Natural killer cell (primary cell): ENCODE data around the gene SEMA3B. TPM values are rescaled to one million over a fixed set of nuclear protein-coding genes. Genes with fewer than 3 reads are reported as not detected.
A peak's percentile ranks its signal among the peaks of the same experiment; 100 is the strongest.

Experiments
- ATAC-seq, 3 donors: fragments of 150-1000 bp in 2 of 3; fragments of 200-7000 bp in 1 of 3; cut with Tn5 transposase; 1 replicate in 1 of 3; 2 replicates in 2 of 3; pipeline ENCODE4 v1.10.0; 2021; ENCODE audit warnings: mild to moderate bottlenecking in 2 of 3, moderate library complexity in 2 of 3
- DNase-seq, 2 donors: peaks; one replicate each; pipeline versions ENCODE4 v3.0.0 to v3.0.0-alpha.2; 2013 to 2021; ENCODE audit warnings: mixed read lengths in 1 of 2
- H3K27ac ChIP-seq: one replicate; pipeline ENCODE4 v1.5.1; 2013; ENCODE audit warnings: mild to moderate bottlenecking, low read length
- H3K27me3 ChIP-seq: one replicate; pipeline ENCODE4 v1.6.1; 2013; ENCODE audit warnings: low read length; ENCODE audit not compliant: control insufficient read depth, insufficient read depth
- H3K36me3 ChIP-seq: one replicate; pipeline ENCODE4 v1.6.1; 2013; ENCODE audit warnings: low read length; ENCODE audit not compliant: control insufficient read depth, insufficient read depth
- H3K4me1 ChIP-seq: one replicate; pipeline ENCODE4 v1.6.1; 2013; ENCODE audit warnings: low read length; ENCODE audit not compliant: control insufficient read depth, insufficient read depth
- H3K4me3 ChIP-seq: one replicate; pipeline ENCODE4 v1.5.1; 2013; ENCODE audit warnings: low read length
- H3K9me3 ChIP-seq: one replicate; pipeline ENCODE4 v1.6.1; 2013; ENCODE audit warnings: low read length; ENCODE audit not compliant: control insufficient read depth, insufficient read depth
- H3K27ac Mint-ChIP-seq, 2 donors: one replicate each; pipeline ENCODE4 v1.8.0; 2022; ENCODE audit warnings: mild to moderate bottlenecking in 2 of 2, mixed read lengths in 2 of 2, moderate library complexity in 1 of 2
- H3K27me3 Mint-ChIP-seq, 2 donors: one replicate each; pipeline ENCODE4 v1.8.0; 2022; ENCODE audit warnings: low read depth in 2 of 2, mixed read lengths in 2 of 2
- H3K36me3 Mint-ChIP-seq: one replicate; pipeline ENCODE4 v1.8.0; 2022; ENCODE audit warnings: mixed read lengths
- H3K4me1 Mint-ChIP-seq, 2 donors: one replicate each; pipeline ENCODE4 v1.8.0; 2022; ENCODE audit warnings: mixed read lengths in 2 of 2
- H3K4me3 Mint-ChIP-seq: one replicate; pipeline ENCODE4 v1.8.0; 2022; ENCODE audit warnings: mild to moderate bottlenecking, moderate library complexity, mixed read lengths
- H3K9me3 Mint-ChIP-seq, 2 donors: one replicate each; pipeline ENCODE4 v1.8.0; 2022; ENCODE audit warnings: mixed read lengths in 2 of 2
- WGBS: methylation state at CpG from one replicate; pipeline ENCODE4 v1.1.7; 2013; ENCODE audit warnings: missing lambda C conversion rate; ENCODE audit not compliant: insufficient coverage; 5-methylcytosine and 5-hydroxymethylcytosine counted together
- intact Hi-C: fragments of 100-400 bp; cut with micrococcal nuclease; formaldehyde crosslinking; loops from one replicate; pipeline ENCODE4 v1.14.2; 2022
- total RNA-seq, 4 donors: library from RNA; stranded (reverse); fragments of 120-200 nt in 1 of 4; gene quantifications; one replicate each; pipeline versions ENCODE4 v1.2.3 to v1.2.4, GENCODE V29; 2013 to 2022
- TF ChIP-seq, protein P1 (sequence below): fragments of 200-600 bp; IDR thresholded peaks from one replicate; pipeline ENCODE4 v1.8.0; 2022; ENCODE audit warnings: antibody characterized with exemption

Gene SEMA3B
- total RNA-seq, 3 donors from 2014 or later (not counting 1 experiment from before 2014, with no cell fraction given) = 0.97 to 2.0 (median 0.99) TPM

DNA sequence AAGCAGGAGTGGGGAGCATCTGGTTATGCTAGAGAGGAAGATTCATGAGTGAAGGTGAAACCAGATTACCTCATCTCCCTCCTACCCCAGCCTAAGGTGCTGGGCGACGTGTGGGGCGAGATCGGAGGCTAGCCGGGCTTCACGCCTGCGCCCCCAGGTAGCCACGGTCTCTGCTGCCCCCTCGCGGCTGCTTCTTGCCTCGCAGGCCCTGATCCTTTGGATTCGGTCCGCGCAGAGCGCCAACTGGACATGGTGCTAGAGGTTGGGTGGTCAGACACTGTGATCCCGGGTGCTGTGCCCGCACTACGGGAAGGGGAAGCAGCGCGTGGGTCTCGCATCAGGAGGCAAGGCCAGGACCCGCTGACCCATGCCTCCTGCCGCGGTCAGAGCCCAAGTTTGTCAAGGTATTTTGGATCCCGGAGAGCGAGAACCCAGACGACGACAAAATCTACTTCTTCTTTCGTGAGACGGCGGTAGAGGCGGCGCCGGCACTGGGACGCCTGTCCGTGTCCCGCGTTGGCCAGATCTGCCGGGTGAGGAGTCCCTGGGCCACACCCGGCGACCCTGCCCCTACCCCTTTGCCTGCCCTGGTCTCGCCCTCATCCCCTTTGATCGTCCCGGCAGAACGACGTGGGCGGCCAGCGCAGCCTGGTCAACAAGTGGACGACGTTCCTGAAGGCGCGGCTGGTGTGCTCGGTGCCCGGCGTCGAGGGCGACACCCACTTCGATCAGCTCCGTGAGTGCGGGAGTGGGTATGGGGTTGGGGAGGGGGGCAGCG is 4.2 kb downstream of the SEMA3B start:
- DNase-seq (peak; percentile 89 to 91), ATAC-seq (peak; percentile 90 to 94 (median 93))
- TF ChIP-seq, protein P1, sequence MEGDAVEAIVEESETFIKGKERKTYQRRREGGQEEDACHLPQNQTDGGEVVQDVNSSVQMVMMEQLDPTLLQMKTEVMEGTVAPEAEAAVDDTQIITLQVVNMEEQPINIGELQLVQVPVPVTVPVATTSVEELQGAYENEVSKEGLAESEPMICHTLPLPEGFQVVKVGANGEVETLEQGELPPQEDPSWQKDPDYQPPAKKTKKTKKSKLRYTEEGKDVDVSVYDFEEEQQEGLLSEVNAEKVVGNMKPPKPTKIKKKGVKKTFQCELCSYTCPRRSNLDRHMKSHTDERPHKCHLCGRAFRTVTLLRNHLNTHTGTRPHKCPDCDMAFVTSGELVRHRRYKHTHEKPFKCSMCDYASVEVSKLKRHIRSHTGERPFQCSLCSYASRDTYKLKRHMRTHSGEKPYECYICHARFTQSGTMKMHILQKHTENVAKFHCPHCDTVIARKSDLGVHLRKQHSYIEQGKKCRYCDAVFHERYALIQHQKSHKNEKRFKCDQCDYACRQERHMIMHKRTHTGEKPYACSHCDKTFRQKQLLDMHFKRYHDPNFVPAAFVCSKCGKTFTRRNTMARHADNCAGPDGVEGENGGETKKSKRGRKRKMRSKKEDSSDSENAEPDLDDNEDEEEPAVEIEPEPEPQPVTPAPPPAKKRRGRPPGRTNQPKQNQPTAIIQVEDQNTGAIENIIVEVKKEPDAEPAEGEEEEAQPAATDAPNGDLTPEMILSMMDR = peak; percentile 96
- H3K27me3 Mint-ChIP-seq = peaks cover 13 to 35% of the 10 kb centered on the region in 2 donors
- 5% methylated on average over 61 of the region's 61 CpGs for WGBS
- H3K9me3 Mint-ChIP-seq = no peaks in the 10 kb centered on the region
- Histone ChIP-seq H3K9me3 (no peaks in the 10 kb centered on the region), H3K27ac (no peak overlapping the region), H3K4me1 (peaks cover 33% of the 10 kb centered on the region), H3K36me3 (no peaks in the 10 kb centered on the region), H3K27me3 (peaks cover 38% of the 10 kb centered on the region), H3K4me3 (no peak overlapping the region)
- H3K4me3 Mint-ChIP-seq = peak overlapping the region; percentile 70
- peaks cover 11 to 32% of the 10 kb centered on the region in 2 donors for H3K4me1 Mint-ChIP-seq
- no peaks in the 10 kb centered on the region for H3K36me3 Mint-ChIP-seq
- peak overlapping the region; percentile 67 to 82 for H3K27ac Mint-ChIP-seq
- intact Hi-C loops = loop anchor here (1.0 to 5.0 kb wide), 4 partner anchors 27 to 154 kb away; no protein-coding TSS in a partner anchor

DNA sequence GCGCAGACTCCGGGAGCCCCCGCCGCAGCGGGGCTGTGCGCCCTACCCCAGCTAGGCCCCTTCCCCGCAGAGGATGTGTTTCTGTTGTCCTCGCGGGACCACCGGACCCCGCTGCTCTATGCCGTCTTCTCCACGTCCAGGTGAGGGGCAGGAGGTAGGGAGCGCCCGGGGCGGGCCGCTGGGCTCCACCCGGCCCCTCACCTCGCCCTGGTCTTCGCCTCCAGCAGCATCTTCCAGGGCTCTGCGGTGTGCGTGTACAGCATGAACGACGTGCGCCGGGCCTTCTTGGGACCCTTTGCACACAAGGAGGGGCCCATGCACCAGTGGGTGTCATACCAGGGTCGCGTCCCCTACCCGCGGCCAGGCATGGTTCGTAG is 4.7 kb downstream of the SEMA3B start:
- no peak for ATAC-seq
- no peaks in the 10 kb centered on the region for H3K36me3 Mint-ChIP-seq
- WGBS = 26% methylated on average over 30 of the region's 31 CpGs
- Histone ChIP-seq H3K4me1 (peaks cover 33% of the 10 kb centered on the region), H3K9me3 (no peaks in the 10 kb centered on the region), H3K27ac (no peak overlapping the region), H3K4me3 (no peak overlapping the region), H3K36me3 (no peaks in the 10 kb centered on the region), H3K27me3 (peaks cover 38% of the 10 kb centered on the region)
- peaks cover 13 to 33% of the 10 kb centered on the region in 2 donors for H3K27me3 Mint-ChIP-seq
- TF ChIP-seq, protein P1 = no peak
- DNase-seq = no peak
- no peak overlapping the region for H3K27ac Mint-ChIP-seq
- intact Hi-C loops = loop anchor here (1.0 to 5.0 kb wide), 5 partner anchors 27 to 154 kb away; no protein-coding TSS in a partner anchor
- H3K4me3 Mint-ChIP-seq = no peak overlapping the region
- H3K4me1 Mint-ChIP-seq = peaks cover 11 to 32% of the 10 kb centered on the region in 2 donors
- H3K9me3 Mint-ChIP-seq = no peaks in the 10 kb centered on the region

DNA sequence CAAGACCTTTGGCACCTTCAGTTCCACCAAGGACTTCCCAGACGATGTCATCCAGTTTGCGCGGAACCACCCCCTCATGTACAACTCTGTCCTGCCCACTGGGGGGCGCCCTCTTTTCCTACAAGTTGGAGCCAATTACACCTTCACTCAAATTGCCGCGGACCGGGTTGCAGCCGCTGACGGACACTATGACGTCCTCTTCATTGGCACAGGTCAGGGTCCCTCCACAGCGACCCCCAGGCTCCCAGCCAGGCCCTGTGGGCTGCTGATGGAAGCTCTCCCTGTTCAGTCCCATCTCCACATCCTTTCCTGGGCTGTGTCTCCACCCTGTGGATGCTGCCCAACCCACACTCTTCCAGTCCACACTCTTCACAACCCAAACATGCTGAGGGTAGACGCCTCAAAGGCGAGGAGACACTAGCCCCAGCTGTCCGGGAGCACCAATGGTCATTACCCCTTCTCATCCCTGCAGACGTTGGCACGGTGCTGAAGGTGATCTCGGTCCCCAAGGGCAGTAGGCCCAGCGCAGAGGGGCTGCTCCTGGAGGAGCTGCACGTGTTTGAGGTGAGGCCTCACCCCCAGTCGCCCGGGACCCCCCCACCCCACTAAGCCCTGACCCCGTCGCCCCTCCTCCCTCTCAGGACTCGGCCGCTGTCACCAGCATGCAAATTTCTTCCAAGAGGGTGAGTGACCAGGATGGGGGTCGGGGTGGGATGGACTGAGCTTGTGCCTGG is 5.6 kb downstream of the SEMA3B start:
- TF ChIP-seq, protein P1 = peak; percentile 85
- peaks cover 11 to 32% of the 10 kb centered on the region in 2 donors for H3K4me1 Mint-ChIP-seq
- intact Hi-C loops = loop anchor here (1.0 to 5.0 kb wide), 3 partner anchors 47 to 153 kb away; no protein-coding TSS in a partner anchor
- H3K4me1 ChIP-seq = peaks cover 33% of the 10 kb centered on the region
- peak overlapping the region; percentile 54 to 58 for H3K27ac Mint-ChIP-seq
- peaks cover 13 to 32% of the 10 kb centered on the region in 2 donors for H3K27me3 Mint-ChIP-seq
- H3K4me3 Mint-ChIP-seq = peak overlapping the region; percentile 38
- no peak overlapping the region for H3K4me3 ChIP-seq
- H3K9me3 ChIP-seq = no peaks in the 10 kb centered on the region
- H3K36me3 Mint-ChIP-seq = no peaks in the 10 kb centered on the region
- DNase-seq (peak; percentile 68 to 87), ATAC-seq (peak; percentile 58 to 63 (median 60))
- WGBS = 14% methylated on average over 24 of the region's 26 CpGs
- H3K9me3 Mint-ChIP-seq = no peaks in the 10 kb centered on the region
- peaks cover 38% of the 10 kb centered on the region for H3K27me3 ChIP-seq
- H3K36me3 ChIP-seq = no peaks in the 10 kb centered on the region
- no peak overlapping the region for H3K27ac ChIP-seq
